Measurements from ENCODE around the gene LRRC17.

DNA sequence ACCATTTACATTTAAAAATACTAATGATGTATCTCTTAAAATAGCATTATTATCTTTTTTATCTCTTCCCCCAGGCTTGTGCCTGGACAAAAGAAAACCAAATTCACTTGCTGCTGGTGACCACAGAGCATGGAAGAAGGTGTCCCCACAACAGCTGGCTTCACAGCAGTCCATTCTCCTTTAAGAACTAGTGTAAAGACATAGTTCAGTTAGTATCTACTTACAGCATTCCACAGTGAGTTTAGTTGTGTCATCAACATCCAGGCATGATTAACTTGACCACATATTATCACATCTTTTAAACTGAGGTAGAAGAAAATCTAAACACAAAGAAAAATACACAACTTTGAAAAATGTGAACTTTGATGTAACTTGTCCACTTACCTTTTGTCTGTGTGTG lies 55.0 kb downstream of the LRRC17 start:
- no peak for TF ChIP-seq SP1 (IDR thresholded peaks at IDR 0.05)
- TF ChIP-seq, protein P1, sequence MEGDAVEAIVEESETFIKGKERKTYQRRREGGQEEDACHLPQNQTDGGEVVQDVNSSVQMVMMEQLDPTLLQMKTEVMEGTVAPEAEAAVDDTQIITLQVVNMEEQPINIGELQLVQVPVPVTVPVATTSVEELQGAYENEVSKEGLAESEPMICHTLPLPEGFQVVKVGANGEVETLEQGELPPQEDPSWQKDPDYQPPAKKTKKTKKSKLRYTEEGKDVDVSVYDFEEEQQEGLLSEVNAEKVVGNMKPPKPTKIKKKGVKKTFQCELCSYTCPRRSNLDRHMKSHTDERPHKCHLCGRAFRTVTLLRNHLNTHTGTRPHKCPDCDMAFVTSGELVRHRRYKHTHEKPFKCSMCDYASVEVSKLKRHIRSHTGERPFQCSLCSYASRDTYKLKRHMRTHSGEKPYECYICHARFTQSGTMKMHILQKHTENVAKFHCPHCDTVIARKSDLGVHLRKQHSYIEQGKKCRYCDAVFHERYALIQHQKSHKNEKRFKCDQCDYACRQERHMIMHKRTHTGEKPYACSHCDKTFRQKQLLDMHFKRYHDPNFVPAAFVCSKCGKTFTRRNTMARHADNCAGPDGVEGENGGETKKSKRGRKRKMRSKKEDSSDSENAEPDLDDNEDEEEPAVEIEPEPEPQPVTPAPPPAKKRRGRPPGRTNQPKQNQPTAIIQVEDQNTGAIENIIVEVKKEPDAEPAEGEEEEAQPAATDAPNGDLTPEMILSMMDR (IDR thresholded peaks at IDR 0.05; ENCODE audit: low read depth, low read length, missing input control), result no peak
- TF ChIP-seq YY1 (IDR thresholded peaks at IDR 0.05), result no peak
- TF ChIP-seq GABPA (IDR thresholded peaks at IDR 0.05 in 1 of 2, conservative IDR thresholded peaks at IDR 0.05 in 1 of 2), result no peak
- no peak for TF ChIP-seq RAD21 (IDR thresholded peaks at IDR 0.05)
